A549 (cell line): ENCODE data around the gene RNF34. TPM values are rescaled to one million over a fixed set of nuclear protein-coding genes. Genes with fewer than 3 reads are reported as not detected.

Experiments used
- ATAC-seq, 2 experiments: fragments of 200-7000 bp in 1 of 2; fragments of >200 bp in 1 of 2; cut with Nextera tagmentation in 1 of 2; cut with Tn5 transposase in 1 of 2; 3 replicates each; pipeline versions ENCODE4 v1.8.0 to v1.9.1; 2018 to 2020; ENCODE audit warnings: mild to moderate bottlenecking in 1 of 2, moderate library complexity in 1 of 2
- CTCF ChIA-PET: fragments of 300-600 bp; sonication (Branson Sonifier 250); formaldehyde crosslinking; extraction: SDS; loops from one replicate; lab custom pipeline; 2021; ENCODE audit warnings: antibody characterized with exemption, inconsistent platforms; lab: Yijun Ruan, JAX
- POLR2A ChIA-PET: fragments of 350-600 bp; formaldehyde crosslinking; extraction: SDS; loops from one replicate; lab custom pipeline; 2021; ENCODE audit warnings: antibody characterized with exemption, inconsistent platforms; lab: Yijun Ruan, JAX
- DNase-seq, 2 experiments: peaks; one replicate each; pipeline versions ENCODE4 v3.0.0 to v3.0.0-alpha.2; 2011 to 2016; ENCODE audit warnings: low read depth in 1 of 2, low spot score in 1 of 2
- FAIRE-seq: peaks from 2 replicates; lab custom pipeline; 2011; peaks lifted over from hg19 to GRCh38; lab: Jason Lieb, UNC
- H3K27ac ChIP-seq, 2 experiments: fragments of >200 bp; sonication (Bioruptor Twin); formaldehyde crosslinking; 3 replicates each; pipeline ENCODE4 v1.5.1; 2016 to 2017
- H3K4me1 ChIP-seq: fragments of >200 bp; sonication (Bioruptor Twin); formaldehyde crosslinking; 3 replicates; pipeline ENCODE4 v1.6.1; 2016
- H3K4me2 ChIP-seq: fragments of >200 bp; sonication (Bioruptor Twin); formaldehyde crosslinking; 3 replicates; pipeline ENCODE4 v1.6.1; 2016
- H3K4me3 ChIP-seq: fragments of >200 bp; sonication (Bioruptor Twin); formaldehyde crosslinking; 3 replicates; pipeline ENCODE4 v1.5.1; 2016
- H3K9me3 ChIP-seq: fragments of >200 bp; sonication (Bioruptor Twin); formaldehyde crosslinking; 3 replicates; pipeline ENCODE4 v1.6.1; 2016
- ATOH8 ChIP-seq: fragments of 250-450 bp; sonication (Bioruptor Pico); IDR thresholded peaks from 2 replicates; pipeline ENCODE4 v1.5.0; 2020; ENCODE audit warnings: low read depth, mild to moderate bottlenecking, moderate library complexity
- BCL3 ChIP-seq: fragments of >200 bp; sonication (Bioruptor Twin); formaldehyde crosslinking; IDR thresholded peaks from 3 replicates; pipeline ENCODE4 v1.6.1; 2016
- CBX8 ChIP-seq: fragments of 200-600 bp; sonication (generic); IDR thresholded peaks from 2 replicates; pipeline ENCODE4 v1.6.1; 2016
- CTCF ChIP-seq: fragments of >200 bp; sonication (Bioruptor Twin); formaldehyde crosslinking; IDR thresholded peaks from 3 replicates; pipeline ENCODE4 v1.5.1; 2016
- ESRRA ChIP-seq: fragments of 150-350 bp; IDR thresholded peaks from 2 replicates; pipeline ENCODE4 v1.6.1; 2014; ENCODE audit warnings: mild to moderate bottlenecking, low read length, borderline replicate concordance
- HDAC2 ChIP-seq: fragments of 200-600 bp; sonication (generic); IDR thresholded peaks from 2 replicates; pipeline ENCODE4 v1.6.1; 2016
- HEYL ChIP-seq: fragments of 250-450 bp; sonication (Bioruptor Pico); IDR thresholded peaks from 2 replicates; pipeline ENCODE4 v1.8.0; 2021; ENCODE audit warnings: mild to moderate bottlenecking, moderate library complexity
- MAFK ChIP-seq: fragments of 450-650 bp; IDR thresholded peaks from 2 replicates; pipeline ENCODE4 v1.6.1; 2014; ENCODE audit not compliant: partially characterized antibody
- PHF8 ChIP-seq: fragments of 200-600 bp; sonication (generic); IDR thresholded peaks from 2 replicates; pipeline ENCODE4 v1.6.1; 2016; ENCODE audit warnings: low read depth, mild to moderate bottlenecking, antibody characterized with exemption, moderate library complexity, borderline replicate concordance
- REST ChIP-seq: fragments of 200-600 bp; sonication (generic); IDR thresholded peaks from 2 replicates; pipeline ENCODE4 v1.6.1; 2016; ENCODE audit warnings: antibody characterized with exemption, mild to moderate bottlenecking, moderate library complexity
- WGBS: methylation state at CpG from one replicate; pipeline ENCODE4 v1.1.6; 2017; ENCODE audit errors: missing lambda C conversion rate; 5-methylcytosine and 5-hydroxymethylcytosine counted together
- polyA plus RNA-seq, 4 experiments: library from polyadenylated mRNA; depleted of rRNA in 3 of 4; stranded (reverse); fragments of >200 nt; fragmentation: RNase III in 1 of 4; extraction: RNeasy Plus Mini Kit Qiagen cat#74134 plus additional on column Dnase treatment in 1 of 4; gene quantifications; 2 replicates in 3 of 4; 3 replicates in 1 of 4; pipeline ENCODE4 v1.2.3, GENCODE V29; 2011 to 2017

RNF34 gene
- polyA plus RNA-seq, 2 of the 4 experiments (the other 2 are of a cell fraction): 44.5 to 59.4 TPM

- no peaks in the 10 kb centered on the region for H3K4me1 ChIP-seq
- H3K9me3 ChIP-seq: no peaks in the 10 kb centered on the region
- ChIA-PET CTCF (interaction anchor here (0.6 to 9.7 kb wide), 4 partner anchors 10 to 89 kb away, joined by 3 to 79 read pairs (median 4); no protein-coding TSS in a partner anchor), POLR2A (no interaction called here)
- FAIRE-seq (no peak), DNase-seq (no peak), ATAC-seq (no peak)
- H3K4me3 ChIP-seq: no peak overlapping the region
- H3K4me2 ChIP-seq: no peak overlapping the region
- TF ChIP-seq MAFK (no peak), ESRRA (no peak), REST (no peak), PHF8 (no peak), HDAC2 (no peak), ATOH8 (CRISPR knock-in tag) (no peak)
- H3K27ac ChIP-seq: no peak overlapping the region
- 95% methylated on average over 1 of the region's 1 CpG for WGBS
Measured at GRCh38 chr12:121424624-121424975, 24.7 kb downstream of the RNF34 start.

- 81% methylated on average over 2 of the region's 2 CpGs for WGBS
- CTCF ChIA-PET: interaction anchor here (2.3 to 9.7 kb wide), 2 partner anchors 16 to 93 kb away, joined by 7 to 79 read pairs; no protein-coding TSS in a partner anchor
- POLR2A ChIA-PET: no interaction called here
Measured at GRCh38 chr12:121427556-121428050, 27.7 kb downstream of the RNF34 start.

More at GRCh38 chr12:121427556-121428050, 27.7 kb downstream of the RNF34 start:
- H3K4me2 ChIP-seq: no peak overlapping the region
- FAIRE-seq (no peak), DNase-seq (no peak), ATAC-seq (no peak)
- no peaks in the 10 kb centered on the region for H3K4me1 ChIP-seq
- H3K4me3 ChIP-seq: no peak overlapping the region
- TF ChIP-seq CTCF (no peak), BCL3 (no peak), HEYL (CRISPR knock-in tag) (no peak), CBX8 (no peak), MAFK (no peak)
- H3K27ac ChIP-seq: no peak overlapping the region
- H3K9me3 ChIP-seq: no peaks in the 10 kb centered on the region
